Activated CD8-positive, alpha-beta T cell treated with anti-CD3 and anti-CD28 coated beads for 36 hours (primary cell): Measurements from ENCODE around the gene PLA2G2F. TPM values are rescaled to one million over a fixed set of nuclear protein-coding genes. Genes with fewer than 3 reads are reported as not detected.
"Not testable (repeated sequence)": the region's sequence is repeated elsewhere in the genome, so short reads cannot be mapped to it uniquely, and the experiment has no call there.

Experiments used
- ATAC-seq: fragments of 200-7000 bp; cut with Tn5 transposase; one replicate; pipeline ENCODE4 v1.10.0; 2021; ENCODE audit warnings: mild to moderate bottlenecking, moderate library complexity
- CTCF ChIA-PET: fragments of 350-600 bp; sonication (Branson Sonifier 250); formaldehyde crosslinking; loops from one replicate; lab custom pipeline; 2021; ENCODE audit warnings: antibody characterized with exemption; lab: Charles Lee
- POLR2A ChIA-PET: fragments of 350-600 bp; sonication (Branson Sonifier 250); formaldehyde crosslinking; loops from one replicate; lab custom pipeline; 2021; ENCODE audit warnings: antibody characterized with exemption; lab: Charles Lee
- DNase-seq: peaks from one replicate; pipeline ENCODE4 v3.0.0-alpha.2; 2020
- H3K27ac Mint-ChIP-seq: one replicate; pipeline ENCODE4 v1.8.0; 2021; ENCODE audit warnings: mild to moderate bottlenecking, mixed read lengths
- H3K27me3 Mint-ChIP-seq: one replicate; pipeline ENCODE4 v1.8.0; 2021; ENCODE audit warnings: mixed read lengths
- H3K36me3 Mint-ChIP-seq: one replicate; pipeline ENCODE4 v1.8.0; 2021; ENCODE audit warnings: low read depth, mixed read lengths
- H3K4me1 Mint-ChIP-seq: one replicate; pipeline ENCODE4 v1.8.0; 2021; ENCODE audit warnings: low read depth, mixed read lengths
- H3K4me3 Mint-ChIP-seq: one replicate; pipeline ENCODE4 v1.8.0; 2021; ENCODE audit warnings: mild to moderate bottlenecking, moderate library complexity, mixed read lengths
- H3K9me3 Mint-ChIP-seq: one replicate; pipeline ENCODE4 v1.8.0; 2021; ENCODE audit warnings: mixed read lengths
- CTCF ChIP-seq: fragments of 200-600 bp; IDR thresholded peaks from one replicate; pipeline ENCODE4 v1.8.0; 2022; ENCODE audit warnings: antibody characterized with exemption, mild to moderate bottlenecking
- intact Hi-C: fragments of 100-400 bp; cut with micrococcal nuclease; formaldehyde crosslinking; loops from one replicate; pipeline ENCODE4 v1.10.0; 2022
- total RNA-seq, 2 experiments: library from RNA; stranded (reverse); gene quantifications; one replicate each; pipeline ENCODE4 v1.2.3, GENCODE V29; 2021

PLA2G2F gene
- total RNA-seq, 2 experiments from 2014 or later = not detected

GRCh38 chr1:20126041-20126805 lies 12.9 kb upstream of the PLA2G2F start:
- H3K36me3 Mint-ChIP-seq = no peaks in the 10 kb centered on the region
- no peaks in the 10 kb centered on the region for H3K9me3 Mint-ChIP-seq
- H3K4me1 Mint-ChIP-seq = no peaks in the 10 kb centered on the region
- intact Hi-C loops = no loop called here
- ChIA-PET POLR2A (no interaction called here), CTCF (interaction anchor here (1.0 kb wide), 1 partner anchor 26 kb away, joined by 6 read pairs; no protein-coding TSS in a partner anchor)
- TF ChIP-seq CTCF = no peak
- no peak overlapping the region for H3K27ac Mint-ChIP-seq
- no peak overlapping the region for H3K4me3 Mint-ChIP-seq
- DNase-seq = peak; percentile 11
- peaks cover 12% of the 10 kb centered on the region for H3K27me3 Mint-ChIP-seq
- no peak for ATAC-seq

DNA sequence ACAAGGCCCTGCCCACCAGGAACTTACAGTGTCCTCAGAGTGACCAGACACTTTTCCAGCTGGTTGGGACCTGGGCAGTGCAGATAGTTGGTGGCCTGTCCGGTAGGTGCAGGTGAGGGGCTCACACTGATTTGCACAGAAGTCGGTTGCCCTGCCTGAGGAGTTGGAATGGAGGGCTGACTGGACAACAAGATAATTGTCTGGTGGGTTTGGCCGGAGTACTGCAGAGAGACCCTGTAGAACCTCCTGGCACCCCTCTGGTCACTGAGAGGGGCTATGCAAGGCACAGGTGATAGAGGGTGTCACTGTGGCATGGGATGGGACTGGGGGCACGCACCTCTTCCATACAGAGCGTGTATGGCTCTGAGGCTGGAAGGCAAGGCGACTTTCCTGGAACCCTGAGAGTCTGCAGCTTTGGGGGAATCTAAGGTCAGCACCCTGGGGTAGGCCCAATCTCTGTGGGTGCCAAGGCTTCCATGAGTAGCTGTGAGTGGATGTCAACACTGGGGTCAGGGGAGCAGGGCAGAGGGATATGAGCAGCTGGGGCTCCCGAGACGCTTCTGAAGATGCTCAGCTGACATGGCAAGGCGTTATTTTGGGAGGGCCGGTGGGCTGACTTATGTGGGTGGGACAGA lies 12.2 kb upstream of the PLA2G2F start:
- ChIA-PET POLR2A (no interaction called here), CTCF (no interaction called here)
- H3K36me3 Mint-ChIP-seq = no peaks in the 10 kb centered on the region
- DNase-seq = no peak
- no peak overlapping the region for H3K27ac Mint-ChIP-seq
- H3K4me1 Mint-ChIP-seq = no peaks in the 10 kb centered on the region
- H3K9me3 Mint-ChIP-seq = no peaks in the 10 kb centered on the region
- H3K4me3 Mint-ChIP-seq = no peak overlapping the region
- H3K27me3 Mint-ChIP-seq = peaks cover 13% of the 10 kb centered on the region
- no peak for TF ChIP-seq CTCF
- no peak for ATAC-seq
- intact Hi-C loops = no loop called here

- peaks cover 11% of the 10 kb centered on the region for H3K27me3 Mint-ChIP-seq
- H3K36me3 Mint-ChIP-seq, ATAC-seq, H3K4me3 Mint-ChIP-seq, intact Hi-C loops, CTCF ChIA-PET, H3K27ac Mint-ChIP-seq, DNase-seq, H3K9me3 Mint-ChIP-seq, H3K4me1 Mint-ChIP-seq: not testable (repeated sequence)
- POLR2A ChIA-PET = interaction anchor here (0.9 kb wide), 1 partner anchor 16 kb away, joined by 3 read pairs; no protein-coding TSS in a partner anchor
Observed at GRCh38 chr1:20130518-20130917, 8.6 kb upstream of the PLA2G2F start.

- intact Hi-C loops = no loop called here
- Mint-ChIP-seq H3K9me3 (no peaks in the 10 kb centered on the region), H3K4me1 (no peaks in the 10 kb centered on the region), H3K27me3 (peaks cover 11% of the 10 kb centered on the region), H3K27ac (no peak overlapping the region), H3K4me3 (no peak overlapping the region), H3K36me3 (no peaks in the 10 kb centered on the region)
- ATAC-seq = no peak
- CTCF ChIA-PET = no interaction called here
- TF ChIP-seq CTCF = no peak
- POLR2A ChIA-PET = no interaction called here
- no peak for DNase-seq
Observed at GRCh38 chr1:20134995-20135394, 4.1 kb upstream of the PLA2G2F start.

DNA sequence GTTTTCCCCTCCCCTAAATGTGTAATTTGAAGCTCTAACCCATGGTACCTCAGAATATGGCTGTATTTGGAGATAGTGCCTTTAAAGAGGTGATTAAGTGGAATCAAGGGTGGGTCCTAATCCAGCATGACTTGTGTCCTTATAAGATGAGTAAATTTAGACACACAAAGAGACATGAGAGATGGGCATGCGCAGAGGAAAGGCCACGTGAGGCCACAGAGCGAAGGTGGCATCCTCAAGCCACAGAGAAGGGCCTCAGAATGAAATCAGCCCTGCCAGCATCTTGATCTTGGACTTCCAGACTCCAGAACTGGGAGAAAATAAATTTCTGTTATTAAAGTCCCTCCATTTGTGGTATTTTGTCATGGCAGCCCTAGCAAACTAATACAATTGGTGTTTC lies 2.9 kb upstream of the PLA2G2F start:
- no peak for TF ChIP-seq CTCF
- POLR2A ChIA-PET = no interaction called here
- no peak for ATAC-seq
- Mint-ChIP-seq H3K27me3 (peaks cover 10% of the 10 kb centered on the region), H3K36me3 (no peaks in the 10 kb centered on the region), H3K27ac (no peak overlapping the region), H3K4me1 (no peaks in the 10 kb centered on the region), H3K4me3 (no peak overlapping the region), H3K9me3 (no peaks in the 10 kb centered on the region)
- DNase-seq = no peak
- intact Hi-C loops = no loop called here
- CTCF ChIA-PET = no interaction called here
